ENCODE data around the gene SLC6A19.

GRCh38 chr5:1246711-1247431 is 45.5 kb downstream of the SLC6A19 start:
- TF ChIP-seq POLR2AphosphoS5 (IDR thresholded peaks at IDR 0.05; ENCODE audit: low read depth, low read length) (no peak), TAF1 (IDR thresholded peaks at IDR 0.05; ENCODE audit: borderline replicate concordance, low read depth, low read length) (no peak), POLR2A (IDR thresholded peaks at IDR 0.05; ENCODE audit: low read depth, low read length) (no peak)

Data from GM12892 (cell line).